Measurements from ENCODE around the gene PRAC2.

Gene PRAC2

GRCh38 chr17:48720266-48721008, 2.5 kb upstream of the PRAC2 start:
- no peak for DNase-seq

- no peak for DNase-seq
These were observed 2.0 kb upstream of the PRAC2 start for GRCh38 chr17:48721009-48721402.

- no peak for DNase-seq
These were observed 631 bp upstream of the PRAC2 start, which contains the start of gene PRAC1 for GRCh38 chr17:48722201-48722907. TSS of gene PRAC1 (minus strand) at chr17:48722518. CDS start at chr17:48722392, 126 bp downstream.

GRCh38 chr17:48723423-48724250, 652 bp downstream of the PRAC2 start:
- no peak for DNase-seq

GRCh38 chr17:48724251-48725003, 1.4 kb downstream of the PRAC2 start:
- peak; percentile 65 for DNase-seq

- no peak for DNase-seq
These were observed 2.0 kb downstream of the PRAC2 start for GRCh38 chr17:48725004-48725287.

- no peak for DNase-seq
These were observed 2.5 kb downstream of the PRAC2 start for GRCh38 chr17:48725288-48726064.

- DNase-seq: no peak
These were observed 3.3 kb downstream of the PRAC2 start for GRCh38 chr17:48726114-48726915.

- DNase-seq: no peak
These were observed 3.9 kb downstream of the PRAC2 start for GRCh38 chr17:48726916-48727286.

GRCh38 chr17:48727415-48728175, 4.6 kb downstream of the PRAC2 start:
- DNase-seq: no peak

GRCh38 chr17:48728232-48729231, 5.5 kb downstream of the PRAC2 start, which contains the start of gene HOXB13:
TSS of gene HOXB13 (minus strand) at chr17:48728750. CDS start at chr17:48728593, 157 bp downstream.
- DNase-seq: peak; percentile 30

GRCh38 chr17:48729335-48730239, 6.6 kb downstream of the PRAC2 start:
- DNase-seq: no peak

GRCh38 chr17:48730240-48730550, 7.2 kb downstream of the PRAC2 start:
- no peak for DNase-seq

- no peak for DNase-seq
These were observed 8.4 kb downstream of the PRAC2 start for GRCh38 chr17:48731355-48731754.

GRCh38 chr17:48732688-48733629, 10.0 kb downstream of the PRAC2 start:
- no peak for DNase-seq

- no peak for DNase-seq
These were observed 10.8 kb downstream of the PRAC2 start for GRCh38 chr17:48733632-48734328.

All from CD4-positive, alpha-beta T cell treated with Interferon gamma for 1 hour (primary cell).